ENCODE data around the gene XRCC5.

XRCC5 gene

GRCh38 chr2:216101109-216101508, 8.0 kb upstream of the XRCC5 start:
- H3K4me3 ChIP-seq (ENCODE audit: low read depth, low read length, poor library complexity, severe bottlenecking), result no peak overlapping the region
- no peaks in the 10 kb centered on the region; the same call in 1 of the 2 replicates for H3K27me3 ChIP-seq (ENCODE audit: insufficient read depth, low read length)
- no peak overlapping the region for H3K9ac ChIP-seq (ENCODE audit: low read length)
- no peak overlapping the region for H3K27ac ChIP-seq (ENCODE audit: low read depth, low read length, poor library complexity, severe bottlenecking)
- no peaks in the 10 kb centered on the region for H3K4me1 ChIP-seq (ENCODE audit: insufficient read depth, low read length, severe bottlenecking)
- H3F3A ChIP-seq (ENCODE audit: insufficient read depth, low read length), result no peaks in the 10 kb centered on the region
- no peak for TF ChIP-seq CTCF (IDR thresholded peaks at IDR 0.05; ENCODE audit: low read length)
- no peak for TF ChIP-seq EZH2 (IDR thresholded peaks at IDR 0.05; ENCODE audit: borderline replicate concordance, low read length)
- no peak overlapping the region for H2AFZ ChIP-seq (ENCODE audit: low read length)
- no peaks in the 10 kb centered on the region for H4K20me1 ChIP-seq (ENCODE audit: insufficient read depth, low read length)
- H3K36me3 ChIP-seq (ENCODE audit: insufficient read depth, low read length), result no peaks in the 10 kb centered on the region
- no peaks in the 10 kb centered on the region for H3K79me2 ChIP-seq (ENCODE audit: insufficient read depth, low read length)
- H3K9me3 ChIP-seq (ENCODE audit: low read length), result no peaks in the 10 kb centered on the region
- H3K4me2 ChIP-seq (ENCODE audit: low read length), result no peak overlapping the region
- H3K9me2 ChIP-seq (ENCODE audit: low read depth, low read length), result no peaks in the 10 kb centered on the region

- H3K9ac ChIP-seq (ENCODE audit: low read length), result no peak overlapping the region
- no peaks in the 10 kb centered on the region for H3K36me3 ChIP-seq (ENCODE audit: insufficient read depth, low read length)
- H4K20me1 ChIP-seq (ENCODE audit: insufficient read depth, low read length), result no peaks in the 10 kb centered on the region
- H3K4me2 ChIP-seq (ENCODE audit: low read length), result no peak overlapping the region
- no peak overlapping the region for H2AFZ ChIP-seq (ENCODE audit: low read length)
- H3K79me2 ChIP-seq (ENCODE audit: insufficient read depth, low read length), result no peaks in the 10 kb centered on the region
- H3K4me3 ChIP-seq (ENCODE audit: low read depth, low read length, poor library complexity, severe bottlenecking), result no peak overlapping the region
- no peak overlapping the region for H3K27ac ChIP-seq (ENCODE audit: low read depth, low read length, poor library complexity, severe bottlenecking)
- no peaks in the 10 kb centered on the region; the same call in 1 of the 2 replicates for H3K27me3 ChIP-seq (ENCODE audit: insufficient read depth, low read length)
- TF ChIP-seq EZH2 (IDR thresholded peaks at IDR 0.05; ENCODE audit: borderline replicate concordance, low read length) (no peak), CTCF (IDR thresholded peaks at IDR 0.05; ENCODE audit: low read length) (no peak)
- no peaks in the 10 kb centered on the region for H3F3A ChIP-seq (ENCODE audit: insufficient read depth, low read length)
- H3K4me1 ChIP-seq (ENCODE audit: insufficient read depth, low read length, severe bottlenecking), result peaks cover under 1% of the 10 kb centered on the region
- H3K9me3 ChIP-seq (ENCODE audit: low read length), result no peaks in the 10 kb centered on the region
- no peaks in the 10 kb centered on the region for H3K9me2 ChIP-seq (ENCODE audit: low read depth, low read length)
These were observed 5.9 kb upstream of the XRCC5 start for GRCh38 chr2:216103213-216103612.

- Histone ChIP-seq H3K36me3 (ENCODE audit: insufficient read depth, low read length) (no peaks in the 10 kb centered on the region), H2AFZ (ENCODE audit: low read length) (no peak overlapping the region), H3F3A (ENCODE audit: insufficient read depth, low read length) (no peaks in the 10 kb centered on the region), H4K20me1 (ENCODE audit: insufficient read depth, low read length) (no peaks in the 10 kb centered on the region), H3K27ac (ENCODE audit: low read depth, low read length, poor library complexity, severe bottlenecking) (no peak overlapping the region), H3K79me2 (ENCODE audit: insufficient read depth, low read length) (peaks cover 5% of the 10 kb centered on the region), H3K9ac (ENCODE audit: low read length) (no peak overlapping the region), H3K4me2 (ENCODE audit: low read length) (no peak overlapping the region), H3K9me3 (ENCODE audit: low read length) (no peaks in the 10 kb centered on the region), H3K27me3 (ENCODE audit: insufficient read depth, low read length) (no peaks in the 10 kb centered on the region; the same call in 1 of the 2 replicates), H3K9me2 (ENCODE audit: low read depth, low read length) (no peaks in the 10 kb centered on the region), H3K4me1 (ENCODE audit: insufficient read depth, low read length, severe bottlenecking) (peaks cover 5% of the 10 kb centered on the region), H3K4me3 (ENCODE audit: low read depth, low read length, poor library complexity, severe bottlenecking) (no peak overlapping the region)
- TF ChIP-seq CTCF (IDR thresholded peaks at IDR 0.05; ENCODE audit: low read length) (no peak), EZH2 (IDR thresholded peaks at IDR 0.05; ENCODE audit: borderline replicate concordance, low read length) (no peak)
These were observed 4.5 kb upstream of the XRCC5 start for GRCh38 chr2:216104691-216105090.

All from OCI-LY1 (cell line).